H1 (cell line): ENCODE measurements around the gene RFX6. TPM values are rescaled to one million over a fixed set of nuclear protein-coding genes. Genes with fewer than 3 reads are reported as not detected.

Experiments
- BCL11A ChIP-seq, 2 experiments: IDR thresholded peaks; one replicate each; pipeline ENCODE4 v1.6.1; 2011; ENCODE audit warnings: low read depth in 2 of 2, low read length in 2 of 2, mild to moderate bottlenecking in 2 of 2
- CBX5 ChIP-seq: fragments of 300-800, 300-1000 bp; sonication (generic); IDR thresholded peaks from 2 replicates; pipeline ENCODE4 v1.7.1; 2016; ENCODE audit warnings: antibody characterized with exemption, low read length, low read depth
- HDAC2 ChIP-seq, 2 experiments: fragments of 300-600 bp in 1 of 2; sonication (generic) in 1 of 2; IDR thresholded peaks; 2 replicates each; pipeline ENCODE4 v1.6.1; 2011 to 2012; ENCODE audit warnings: low read depth in 2 of 2, low read length in 2 of 2, mild to moderate bottlenecking in 2 of 2, moderate library complexity in 2 of 2, borderline replicate concordance in 1 of 2, inconsistent platforms in 1 of 2
- KDM1A ChIP-seq: fragments of 200-600, 300-600 bp; sonication (generic); IDR thresholded peaks from 2 replicates; pipeline ENCODE4 v1.7.1; 2016; ENCODE audit warnings: mild to moderate bottlenecking, low read length, borderline replicate concordance
- YY1 ChIP-seq: IDR thresholded peaks from 2 replicates; pipeline ENCODE4 v1.6.1; 2011; ENCODE audit warnings: low read depth, mild to moderate bottlenecking, low read length
- polyA plus RNA-seq, 7 experiments: library from polyadenylated mRNA; depleted of rRNA in 3 of 7; stranded (reverse) in 5 of 7; unstranded in 2 of 7; fragments of >200 nt in 5 of 7; fragments of 200-250 nt in 2 of 7; gene quantifications; 1 replicate in 5 of 7; 2 replicates in 1 of 7; 4 replicates in 1 of 7; pipeline versions ENCODE4 v1.2.1 to v1.2.3, GENCODE V29; 2011 to 2013; ENCODE audit warnings: missing spikeins in 2 of 7, mixed read lengths in 2 of 7
- total RNA-seq: library from RNA; stranded (reverse); fragmentation: NEBNext Ultra II Directional; extraction: Animal tissue kit (Norgen Biotek cat#: 25700); gene quantifications from 2 replicates; pipeline ENCODE4 v1.2.1, GENCODE V29; 2021
- TF ChIP-seq, protein P1 (sequence below): IDR thresholded peaks from 2 replicates; pipeline ENCODE4 v1.6.1; 2012; ENCODE audit warnings: inconsistent platforms

The RFX6 gene
- total and polyA plus RNA-seq, 2 of the 8 experiments (the other 6 are each of a cell fraction or from before 2014, with no cell fraction given), result not detected

DNA sequence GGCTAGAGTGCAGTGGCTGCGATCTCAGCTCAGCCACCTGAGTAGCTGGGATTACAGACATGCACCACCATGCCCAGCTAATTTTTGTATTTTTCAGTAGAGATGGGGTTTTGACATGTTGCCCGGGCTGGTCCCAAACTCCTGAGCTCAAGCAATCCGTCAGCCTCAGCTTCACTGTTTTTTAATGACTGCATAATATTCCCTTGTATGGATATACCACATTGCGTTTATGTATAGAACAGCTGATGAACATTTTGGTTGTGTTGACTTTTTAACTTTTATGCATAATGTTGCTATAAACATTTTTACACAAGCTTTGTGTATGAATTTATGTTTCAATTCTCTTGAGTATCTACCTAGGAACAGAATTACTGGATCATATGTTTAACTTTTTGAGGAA lies 4.3 kb upstream of the RFX6 start (continued):
- no peak for TF ChIP-seq YY1
- no peak for TF ChIP-seq BCL11A (IDR thresholded peaks at IDR 0.05; ENCODE audit: low read depth in 2 of 2, low read length in 2 of 2)
- no peak for TF ChIP-seq CBX5
- TF ChIP-seq KDM1A, result no peak
- TF ChIP-seq HDAC2 (IDR thresholded peaks at IDR 0.05; ENCODE audit: borderline replicate concordance in 1 of 2, low read depth in 2 of 2, low read length in 2 of 2), result no peak
- TF ChIP-seq, protein P1, sequence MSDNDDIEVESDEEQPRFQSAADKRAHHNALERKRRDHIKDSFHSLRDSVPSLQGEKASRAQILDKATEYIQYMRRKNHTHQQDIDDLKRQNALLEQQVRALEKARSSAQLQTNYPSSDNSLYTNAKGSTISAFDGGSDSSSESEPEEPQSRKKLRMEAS, result no peak
